PC-9 (cell line): Measurements from ENCODE around the gene SEC23IP.

Source experiments
- CTCF ChIP-seq: fragments of 200-600 bp; sonication (generic); conservative IDR thresholded peaks from 2 replicates; pipeline ENCODE4 v1.6.1; 2017; ENCODE audit warnings: mixed run types, antibody characterized with exemption, mild to moderate bottlenecking, moderate library complexity
- EZH2 ChIP-seq: fragments of 200-600 bp; sonication (generic); IDR thresholded peaks from 2 replicates; pipeline ENCODE4 v1.8.0; 2017; ENCODE audit warnings: antibody characterized with exemption, low read depth

GRCh38 chr10:119852277-119852676 is 40.3 kb upstream of the SEC23IP start:
- TF ChIP-seq CTCF (no peak), EZH2 (no peak)
